Lower leg skin (tissue), 4 donors: Measurements from ENCODE around the gene PTPRN2. TPM values are rescaled to one million over a fixed set of nuclear protein-coding genes. Genes with fewer than 3 reads are reported as not detected.
A peak's percentile ranks its signal among the peaks of the same experiment; 100 is the strongest.

Experiments used
- DNase-seq, 2 donors: peaks; one replicate each; pipeline ENCODE4 v3.0.0-alpha.2; 2019; ENCODE audit warnings: low spot score in 2 of 2
- H3K4me3 ChIP-seq: fragments of 200-600 bp; sonication (generic); 2 replicates; pipeline ENCODE4 v1.5.1; 2017; ENCODE audit warnings: mild to moderate bottlenecking, low read depth; ENCODE audit not compliant: poor library complexity, severe bottlenecking
- POLR2A ChIP-seq, 2 donors: fragments of 450-650 bp; IDR thresholded peaks; one replicate each; pipeline ENCODE4 v1.6.1; 2016 to 2017; ENCODE audit warnings: antibody characterized with exemption in 2 of 2, mild to moderate bottlenecking in 1 of 2, moderate library complexity in 1 of 2
- WGBS, 2 donors: methylation state at CpG; one replicate each; pipeline ENCODE4 v1.1.5; 2018; 5-methylcytosine and 5-hydroxymethylcytosine counted together
- intact Hi-C: fragments of 100-400 bp; cut with DNase I; formaldehyde crosslinking; loops from one replicate; pipeline ENCODE4 v1.15.0; 2023; ENCODE audit warnings: low total_unique reads
- total RNA-seq, 4 donors: library from RNA; depleted of rRNA; stranded (reverse); fragments of >200 nt; gene quantifications; one replicate each; pipeline ENCODE4 v1.1.0, GENCODE V29; 2016
- TF ChIP-seq, protein P1 (sequence below), 3 donors: fragments of 450-650 bp; IDR thresholded peaks; one replicate each; pipeline ENCODE4 v1.5.1; 2016; ENCODE audit warnings: antibody characterized with exemption in 3 of 3, mild to moderate bottlenecking in 3 of 3, moderate library complexity in 2 of 3

The PTPRN2 gene
- total RNA-seq, 4 donors from 2014 or later, result 0.11 to 1.6 (median 0.92) TPM

DNA sequence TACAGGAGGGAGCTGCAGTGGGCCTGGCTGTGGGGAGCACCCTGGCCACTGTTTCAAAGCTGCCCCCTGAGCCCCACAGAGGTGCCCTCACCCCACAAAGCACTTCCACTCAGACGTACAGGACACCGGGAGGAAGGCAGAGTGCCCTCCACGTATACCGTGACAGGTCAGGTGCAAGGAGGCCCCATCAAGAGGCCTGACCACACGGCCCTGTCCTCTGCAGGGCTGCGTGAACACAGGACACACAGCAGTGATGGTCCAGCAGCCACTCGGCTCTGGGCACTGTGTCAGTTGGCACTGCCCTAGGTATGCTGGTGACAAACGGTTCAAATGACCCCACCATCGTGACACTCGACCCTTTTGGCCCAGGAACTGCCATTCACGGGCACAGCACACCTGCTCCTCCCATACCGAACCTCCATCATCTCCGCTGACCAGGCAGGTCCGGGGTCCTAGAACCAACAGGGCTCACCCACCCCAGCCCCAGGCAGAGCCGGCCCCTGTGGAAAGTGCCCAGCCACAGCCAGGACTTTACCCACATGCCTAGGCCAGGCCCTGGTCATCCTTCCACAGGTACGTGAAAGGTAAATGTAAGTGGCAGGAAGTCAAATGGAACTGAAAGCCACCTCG lies 560.9 kb downstream of the PTPRN2 start:
- TF ChIP-seq, protein P1, sequence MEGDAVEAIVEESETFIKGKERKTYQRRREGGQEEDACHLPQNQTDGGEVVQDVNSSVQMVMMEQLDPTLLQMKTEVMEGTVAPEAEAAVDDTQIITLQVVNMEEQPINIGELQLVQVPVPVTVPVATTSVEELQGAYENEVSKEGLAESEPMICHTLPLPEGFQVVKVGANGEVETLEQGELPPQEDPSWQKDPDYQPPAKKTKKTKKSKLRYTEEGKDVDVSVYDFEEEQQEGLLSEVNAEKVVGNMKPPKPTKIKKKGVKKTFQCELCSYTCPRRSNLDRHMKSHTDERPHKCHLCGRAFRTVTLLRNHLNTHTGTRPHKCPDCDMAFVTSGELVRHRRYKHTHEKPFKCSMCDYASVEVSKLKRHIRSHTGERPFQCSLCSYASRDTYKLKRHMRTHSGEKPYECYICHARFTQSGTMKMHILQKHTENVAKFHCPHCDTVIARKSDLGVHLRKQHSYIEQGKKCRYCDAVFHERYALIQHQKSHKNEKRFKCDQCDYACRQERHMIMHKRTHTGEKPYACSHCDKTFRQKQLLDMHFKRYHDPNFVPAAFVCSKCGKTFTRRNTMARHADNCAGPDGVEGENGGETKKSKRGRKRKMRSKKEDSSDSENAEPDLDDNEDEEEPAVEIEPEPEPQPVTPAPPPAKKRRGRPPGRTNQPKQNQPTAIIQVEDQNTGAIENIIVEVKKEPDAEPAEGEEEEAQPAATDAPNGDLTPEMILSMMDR (IDR thresholded peaks at IDR 0.05), result no peak
- TF ChIP-seq POLR2A (IDR thresholded peaks at IDR 0.05), result no peak
- DNase-seq, result peak in 1 of 2 donors; percentile 74
- 89 to 91% methylated on average over 14 to 16 of the region's 17 CpGs for WGBS, 2 donors
- intact Hi-C loops, result no loop called here
- no peak overlapping the region for H3K4me3 ChIP-seq

DNA sequence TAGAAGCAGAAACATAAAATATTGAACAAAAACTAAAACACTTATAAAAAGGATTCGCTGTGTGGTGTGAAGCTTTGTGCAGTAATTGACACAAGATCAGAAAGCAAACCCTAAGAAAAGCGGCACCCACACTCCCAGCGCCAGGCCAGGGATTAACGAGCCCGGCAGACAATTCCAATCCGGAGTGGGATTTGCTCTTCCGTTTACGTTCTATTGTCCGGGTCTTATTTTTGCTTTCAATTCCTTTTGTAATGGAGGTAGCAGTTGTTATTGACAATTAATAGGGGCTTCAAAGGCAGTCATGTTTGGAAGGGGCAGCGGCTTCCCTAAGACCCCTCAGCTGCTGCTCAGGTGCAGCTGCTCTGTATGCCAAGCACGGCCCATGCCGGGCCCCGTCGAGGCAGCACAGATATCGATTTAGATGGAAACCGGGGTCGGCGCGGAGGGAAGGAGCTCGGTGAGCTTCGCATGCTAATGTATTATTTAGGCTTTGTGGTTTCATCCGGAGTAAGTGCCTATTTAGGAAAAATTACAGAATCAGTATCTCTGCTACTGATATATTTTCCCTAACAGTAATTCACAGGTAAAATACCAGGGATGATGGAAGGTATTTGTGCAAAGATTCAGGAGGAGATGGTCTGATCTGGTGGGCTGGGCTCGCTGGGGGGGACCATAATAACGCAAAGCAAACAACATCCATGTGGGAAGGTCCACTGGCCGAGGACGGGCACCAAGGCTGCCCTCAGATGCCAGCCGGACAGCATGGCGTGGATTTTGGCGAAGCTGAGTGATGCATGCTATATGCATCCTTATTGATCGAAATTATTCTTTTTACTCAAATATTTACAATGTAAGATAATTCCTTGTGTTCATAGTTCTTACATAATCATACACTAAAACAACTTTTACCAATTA lies 561.7 kb downstream of the PTPRN2 start:
- DNase-seq, result peak in 1 of 2 donors; percentile 54
- WGBS, 2 donors, result 88 to 90% methylated on average over 30 of the region's 30 CpGs
- no peak overlapping the region for H3K4me3 ChIP-seq
- TF ChIP-seq, protein P1 (IDR thresholded peaks at IDR 0.05), result no peak
- no peak for TF ChIP-seq POLR2A (IDR thresholded peaks at IDR 0.05)
- intact Hi-C loops, result no loop called here

DNA sequence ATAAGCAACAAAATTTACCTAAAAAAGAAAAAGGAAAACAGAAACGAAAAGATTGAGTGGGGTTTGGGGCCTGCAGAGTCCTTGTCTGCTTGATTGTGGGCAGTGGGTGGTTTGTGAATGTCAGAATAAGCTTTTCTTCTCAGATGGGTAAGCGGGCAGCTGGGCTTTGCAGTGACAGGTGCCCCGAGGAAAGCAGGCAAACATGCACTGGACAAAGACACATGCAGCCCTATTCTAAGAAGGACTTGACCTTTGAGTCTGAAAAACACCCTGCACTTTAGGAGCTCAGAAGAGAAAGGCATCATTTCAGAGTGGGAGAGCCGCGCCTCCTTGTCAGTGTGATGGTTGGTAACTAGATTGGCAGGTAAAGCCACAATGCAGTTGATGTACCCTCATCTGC lies 562.7 kb downstream of the PTPRN2 start:
- TF ChIP-seq POLR2A (IDR thresholded peaks at IDR 0.05), result no peak
- TF ChIP-seq, protein P1 (IDR thresholded peaks at IDR 0.05), result no peak
- intact Hi-C loops, result no loop called here
- no peak overlapping the region for H3K4me3 ChIP-seq
- DNase-seq, result peak in 1 of 2 donors; percentile 54
- WGBS, 2 donors, result 86 to 90% methylated on average over 5 of the region's 5 CpGs

DNA sequence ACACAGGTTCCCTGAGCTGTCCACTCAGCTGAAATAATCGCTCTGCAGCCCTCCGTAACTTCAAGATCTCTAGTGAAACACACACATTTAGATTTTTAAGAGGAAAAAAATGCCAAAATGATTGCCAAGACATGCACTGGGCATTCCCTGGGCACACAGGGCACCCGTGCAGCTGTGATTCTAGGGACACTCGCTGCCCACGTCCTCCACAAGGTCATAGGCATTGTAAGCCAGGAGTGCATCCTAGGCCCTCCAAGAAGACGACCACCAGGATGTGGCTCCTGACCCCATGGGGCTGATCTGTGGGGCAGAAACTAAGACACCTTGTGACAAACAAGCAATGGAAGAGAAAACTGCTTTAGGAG lies 563.3 kb downstream of the PTPRN2 start:
- no peak overlapping the region for H3K4me3 ChIP-seq
- intact Hi-C loops, result no loop called here
- TF ChIP-seq, protein P1 (IDR thresholded peaks at IDR 0.05), result no peak
- no peak for TF ChIP-seq POLR2A (IDR thresholded peaks at IDR 0.05)
- peak in 1 of 2 donors; percentile 49 for DNase-seq
- 88 to 89% methylated on average over 6 of the region's 6 CpGs for WGBS, 2 donors

- intact Hi-C loops, result no loop called here
- 67 to 83% methylated on average over 7 of the region's 7 CpGs for WGBS, 2 donors
- TF ChIP-seq POLR2A (IDR thresholded peaks at IDR 0.05), result no peak
- TF ChIP-seq, protein P1 (IDR thresholded peaks at IDR 0.05), result no peak
- no peak overlapping the region for H3K4me3 ChIP-seq
- DNase-seq, result peak in 1 of 2 donors; percentile 48
Measured at GRCh38 chr7:158023681-158024350, 563.8 kb downstream of the PTPRN2 start.
